OCI-LY3 (cell line): ENCODE results near the gene RASEF.

Experiments used
- EZH2phosphoT487 ChIP-seq: fragments of 200-600 bp; shearing (Covaris generic); IDR thresholded peaks from 2 replicates; pipeline ENCODE4 v1.6.1; 2018; ENCODE audit warnings: antibody characterized with exemption, mixed run types, low read depth
- TF ChIP-seq, protein P1 (sequence below): fragments of 200-600, 300-600 bp; sonication (generic); IDR thresholded peaks from 2 replicates; pipeline ENCODE4 v1.5.1; 2014; ENCODE audit warnings: antibody characterized with exemption, low read length, low read depth

DNA sequence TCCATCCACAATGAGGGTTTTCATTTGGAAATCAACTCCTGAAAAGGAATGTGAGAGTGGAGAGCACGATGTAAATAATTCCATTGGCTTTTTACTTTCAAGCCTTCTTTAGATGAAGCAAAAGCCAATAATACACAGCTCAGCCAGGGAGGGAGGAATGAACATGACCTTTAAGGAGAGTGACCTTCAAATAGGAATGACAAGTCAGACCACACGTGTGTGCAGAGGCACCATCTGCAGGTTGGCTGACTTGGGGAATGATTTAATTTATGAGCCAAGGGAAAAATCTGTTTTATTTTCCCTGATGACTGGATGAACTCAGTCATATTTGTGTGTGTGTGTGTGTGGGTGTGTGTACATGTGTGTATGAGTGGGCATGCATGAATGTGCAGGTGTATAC, 64.5 kb downstream of the RASEF start:
- TF ChIP-seq, protein P1, sequence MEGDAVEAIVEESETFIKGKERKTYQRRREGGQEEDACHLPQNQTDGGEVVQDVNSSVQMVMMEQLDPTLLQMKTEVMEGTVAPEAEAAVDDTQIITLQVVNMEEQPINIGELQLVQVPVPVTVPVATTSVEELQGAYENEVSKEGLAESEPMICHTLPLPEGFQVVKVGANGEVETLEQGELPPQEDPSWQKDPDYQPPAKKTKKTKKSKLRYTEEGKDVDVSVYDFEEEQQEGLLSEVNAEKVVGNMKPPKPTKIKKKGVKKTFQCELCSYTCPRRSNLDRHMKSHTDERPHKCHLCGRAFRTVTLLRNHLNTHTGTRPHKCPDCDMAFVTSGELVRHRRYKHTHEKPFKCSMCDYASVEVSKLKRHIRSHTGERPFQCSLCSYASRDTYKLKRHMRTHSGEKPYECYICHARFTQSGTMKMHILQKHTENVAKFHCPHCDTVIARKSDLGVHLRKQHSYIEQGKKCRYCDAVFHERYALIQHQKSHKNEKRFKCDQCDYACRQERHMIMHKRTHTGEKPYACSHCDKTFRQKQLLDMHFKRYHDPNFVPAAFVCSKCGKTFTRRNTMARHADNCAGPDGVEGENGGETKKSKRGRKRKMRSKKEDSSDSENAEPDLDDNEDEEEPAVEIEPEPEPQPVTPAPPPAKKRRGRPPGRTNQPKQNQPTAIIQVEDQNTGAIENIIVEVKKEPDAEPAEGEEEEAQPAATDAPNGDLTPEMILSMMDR, result no peak
- no peak for TF ChIP-seq EZH2phosphoT487
